ENCODE measurements around the gene ITGB4. TPM values are rescaled to one million over a fixed set of nuclear protein-coding genes. Genes with fewer than 3 reads are reported as not detected.

Gene ITGB4
- total RNA-seq, 6 experiments from 2014 or later: 0.28 to 1.0 (median 0.76) TPM; not detected in 1

GRCh38 chr17:75762513-75763268 lies 41.4 kb downstream of the ITGB4 start:
- Mint-ChIP-seq H3K27ac (no peak overlapping the region), H3K36me3 (ENCODE audit: low read depth) (no peaks in the 10 kb centered on the region; the same call in 1 of the 2 replicates), H3K4me1 (ENCODE audit: low read depth) (no peaks in the 10 kb centered on the region), H3K4me3 (no peak overlapping the region), H3K27me3 (ENCODE audit: insufficient read depth) (no peaks in the 10 kb centered on the region; the same call in 1 of the 2 replicates), H3K9me3 (no peaks in the 10 kb centered on the region)
- TF ChIP-seq CTCF (IDR thresholded peaks at IDR 0.05): no peak
- no peak for DNase-seq

DNA sequence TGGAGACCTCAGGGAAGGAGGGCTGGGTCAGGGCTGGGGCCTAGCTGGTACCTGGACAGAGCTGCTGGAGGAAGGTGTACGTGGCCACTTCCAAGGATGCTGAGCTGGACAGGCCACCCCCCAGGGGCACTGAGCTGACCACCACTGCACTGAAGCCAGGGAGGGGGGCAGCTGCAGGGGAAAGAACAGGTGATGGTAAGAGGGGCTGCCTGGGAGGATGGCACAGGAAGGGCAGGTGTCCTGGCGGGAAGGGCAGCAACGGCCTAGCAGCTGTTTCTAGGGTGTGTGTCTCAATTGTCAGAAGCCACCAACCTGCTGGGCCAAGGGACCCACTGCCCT lies 42.0 kb downstream of the ITGB4 start:
- no peaks in the 10 kb centered on the region; the same call in 1 of the 2 replicates for H3K36me3 Mint-ChIP-seq (ENCODE audit: low read depth)
- no peak for DNase-seq
- no peaks in the 10 kb centered on the region for H3K4me1 Mint-ChIP-seq (ENCODE audit: low read depth)
- no peak for TF ChIP-seq CTCF (IDR thresholded peaks at IDR 0.05)
- no peaks in the 10 kb centered on the region; the same call in 1 of the 2 replicates for H3K27me3 Mint-ChIP-seq (ENCODE audit: insufficient read depth)
- no peak overlapping the region for H3K4me3 Mint-ChIP-seq
- no peaks in the 10 kb centered on the region for H3K9me3 Mint-ChIP-seq
- H3K27ac Mint-ChIP-seq: no peak overlapping the region

DNA sequence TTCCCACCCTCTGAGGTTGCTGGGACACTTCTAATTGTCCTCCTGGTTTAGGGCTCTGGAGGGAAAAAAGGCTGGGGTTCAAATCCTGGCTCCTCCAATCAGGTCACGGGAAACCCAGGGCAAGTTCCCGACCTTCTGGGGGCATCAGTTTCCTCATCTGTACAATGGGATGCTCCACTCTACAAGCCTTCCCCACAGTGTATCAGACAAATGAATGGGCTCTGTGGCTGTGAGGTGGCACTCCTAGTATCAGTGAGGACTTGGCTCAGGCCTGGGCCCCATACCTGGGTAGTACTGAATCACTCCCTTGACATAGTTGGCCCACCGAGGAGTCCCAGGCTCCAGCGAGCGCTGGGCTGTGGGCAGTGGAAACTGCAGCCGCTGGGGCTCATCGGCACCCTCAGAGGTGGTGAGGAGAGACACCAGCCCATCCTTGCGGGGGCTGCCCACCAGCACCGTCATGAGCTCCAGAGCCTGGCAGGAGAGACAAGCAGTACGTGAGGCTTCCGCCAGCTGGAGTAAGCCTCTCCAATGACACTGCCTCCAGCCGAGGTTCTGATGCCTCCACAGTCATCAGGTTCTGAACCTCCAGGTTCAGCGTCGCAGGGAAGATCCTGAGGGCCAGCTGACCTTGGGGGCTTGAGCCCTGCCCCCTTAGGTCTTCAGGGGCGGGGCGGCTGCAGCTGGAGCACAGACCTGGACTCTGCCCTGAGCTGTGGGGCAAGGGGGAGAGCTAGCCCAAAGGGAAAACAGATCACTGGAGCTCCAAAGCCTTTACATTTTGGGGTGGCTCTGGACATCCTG lies 42.6 kb downstream of the ITGB4 start:
- H3K27me3 Mint-ChIP-seq (ENCODE audit: insufficient read depth): no peaks in the 10 kb centered on the region; the same call in 1 of the 2 replicates
- no peaks in the 10 kb centered on the region; the same call in 1 of the 2 replicates for H3K36me3 Mint-ChIP-seq (ENCODE audit: low read depth)
- H3K4me3 Mint-ChIP-seq: peak overlapping the region; percentile 86
- no peak overlapping the region; the same call in 1 of the 2 replicates for H3K27ac Mint-ChIP-seq
- no peak for TF ChIP-seq CTCF (IDR thresholded peaks at IDR 0.05)
- no peaks in the 10 kb centered on the region for H3K9me3 Mint-ChIP-seq
- no peaks in the 10 kb centered on the region for H3K4me1 Mint-ChIP-seq (ENCODE audit: low read depth)
- no peak for DNase-seq

DNA sequence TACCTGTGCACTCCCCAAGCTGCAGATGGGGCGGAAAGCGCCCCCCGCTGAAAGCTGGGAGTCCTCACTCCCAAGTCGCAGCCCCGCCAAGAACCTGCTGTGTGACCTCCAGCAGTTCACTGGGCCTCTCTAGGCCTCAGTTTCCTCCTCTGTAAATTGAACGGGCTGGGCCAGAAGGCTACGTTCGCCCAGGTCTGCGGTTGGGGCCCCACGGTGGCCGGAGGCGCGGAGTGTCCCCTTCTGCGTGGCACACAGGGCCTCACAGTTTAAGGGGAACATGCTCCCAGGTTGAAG lies 43.1 kb downstream of the ITGB4 start:
- Mint-ChIP-seq H3K27ac (peak overlapping the region; percentile 45; the same call in 1 of the 2 replicates), H3K9me3 (no peaks in the 10 kb centered on the region), H3K27me3 (ENCODE audit: insufficient read depth) (no peaks in the 10 kb centered on the region; the same call in 1 of the 2 replicates), H3K4me1 (ENCODE audit: low read depth) (no peaks in the 10 kb centered on the region), H3K4me3 (peak overlapping the region; percentile 86), H3K36me3 (ENCODE audit: low read depth) (no peaks in the 10 kb centered on the region; the same call in 1 of the 2 replicates)
- TF ChIP-seq CTCF (IDR thresholded peaks at IDR 0.05): peak; percentile 69; the same call in 1 of the 2 replicates
- no peak for DNase-seq

DNA sequence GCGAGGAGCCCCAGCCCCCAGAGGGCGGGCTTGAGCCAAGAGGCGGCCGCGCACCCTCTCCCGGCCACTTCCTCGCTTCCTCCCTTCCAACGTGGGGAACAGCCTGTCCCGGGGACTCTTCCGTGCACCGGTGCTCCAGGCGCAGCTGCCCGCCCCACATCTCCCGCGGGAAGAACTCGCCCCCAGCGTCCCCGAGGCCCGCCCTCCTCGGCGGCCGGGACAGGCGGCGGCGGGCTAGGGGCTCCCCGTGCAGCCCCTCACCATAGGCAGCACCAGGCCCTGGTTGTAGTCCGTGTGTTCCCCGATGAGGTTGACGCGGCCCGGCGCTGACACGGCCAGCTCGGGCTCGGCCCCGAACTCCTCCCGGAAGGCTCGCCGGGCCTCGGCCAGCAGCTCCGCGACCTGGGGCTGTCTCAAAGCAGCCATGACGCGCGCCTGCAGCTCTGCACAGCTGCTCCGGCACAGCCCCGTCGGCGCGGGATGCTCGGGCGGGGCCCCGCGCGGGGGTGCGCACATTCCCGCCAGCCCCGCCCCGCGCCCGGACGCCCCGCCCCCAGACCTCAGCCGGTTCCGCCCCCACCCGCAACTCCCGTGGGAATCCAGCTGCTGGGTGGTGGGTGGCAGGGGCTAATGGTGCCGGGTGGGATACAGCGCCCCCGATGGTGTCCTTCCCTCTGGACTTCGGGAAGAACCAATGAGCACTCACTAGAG lies 43.6 kb downstream of the ITGB4 start, which contains the start of gene GALK1:
TSS of gene GALK1 (minus strand) at position 482 of the 711 bp plus-strand sequence. CDS start at position 426, 56 bp downstream.
- Mint-ChIP-seq H3K27me3 (ENCODE audit: insufficient read depth) (no peaks in the 10 kb centered on the region; the same call in 1 of the 2 replicates), H3K27ac (peak within 1 kb of the TSS; percentile 45; the same call in 1 of the 2 replicates), H3K4me3 (peak within 1 kb of the TSS; percentile 86), H3K36me3 (ENCODE audit: low read depth) (no peaks in the 10 kb centered on the region; the same call in 1 of the 2 replicates), H3K9me3 (no peaks in the 10 kb centered on the region), H3K4me1 (ENCODE audit: low read depth) (no peaks in the 10 kb centered on the region)
- DNase-seq: peak; percentile 43
- peak; percentile 38 for TF ChIP-seq CTCF (IDR thresholded peaks at IDR 0.05)

All from HFFc6 (cell line).